Kidney (tissue), 14 donors: Measurements from ENCODE around the gene GDF15. TPM values are rescaled to one million over a fixed set of nuclear protein-coding genes. Genes with fewer than 3 reads are reported as not detected.
A peak's percentile ranks its signal among the peaks of the same experiment; 100 is the strongest.

Source experiments
- DNase-seq, 5 donors: peaks; one replicate each; pipeline ENCODE4 v3.0.0-alpha.2; 2013 to 2020
- FAIRE-seq: peaks from 2 replicates; lab custom pipeline; 2012; peaks lifted over from hg19 to GRCh38; lab: Jason Lieb, UNC
- H3K27ac ChIP-seq, 2 donors: one replicate each; pipeline ENCODE4 v1.7.0; 2013; ENCODE audit warnings: low read depth in 2 of 2, low read length in 2 of 2, inconsistent platforms in 1 of 2
- H3K27me3 ChIP-seq: one replicate; pipeline ENCODE4 v1.7.1; 2013; ENCODE audit warnings: low read length, inconsistent platforms; ENCODE audit not compliant: control insufficient read depth, insufficient read depth
- H3K36me3 ChIP-seq, 3 donors: one replicate each; pipeline versions ENCODE4 v1.7.0 to v1.7.1; 2013; ENCODE audit warnings: low read length in 3 of 3, control low read depth in 1 of 3, inconsistent platforms in 1 of 3; ENCODE audit not compliant: insufficient read depth in 3 of 3, control insufficient read depth in 2 of 3
- H3K4me1 ChIP-seq, 3 donors: one replicate each; pipeline versions ENCODE4 v1.7.0 to v1.7.1; 2013; ENCODE audit warnings: low read length in 3 of 3, inconsistent platforms in 1 of 3, low read depth in 1 of 3; ENCODE audit not compliant: control insufficient read depth in 2 of 3, insufficient read depth in 2 of 3
- H3K4me3 ChIP-seq, 3 donors: one replicate each; pipeline versions ENCODE4 v1.7.0 to v1.8.1; 2013; ENCODE audit warnings: low read length in 3 of 3, control low read depth in 1 of 3, inconsistent platforms in 1 of 3
- H3K9ac ChIP-seq, 3 donors: one replicate each; pipeline versions ENCODE4 v1.7.0 to v1.7.1; 2013; ENCODE audit warnings: low read length in 3 of 3, control low read depth in 1 of 3, inconsistent platforms in 1 of 3
- H3K9me3 ChIP-seq, 3 donors: one replicate each; pipeline versions ENCODE4 v1.7.0 to v1.7.1; 2013; ENCODE audit warnings: low read length in 3 of 3, control low read depth in 1 of 3, inconsistent platforms in 1 of 3; ENCODE audit not compliant: control insufficient read depth in 2 of 3, insufficient read depth in 1 of 3
- CTCF ChIP-seq: IDR thresholded peaks from 3 replicates; pipeline ENCODE4 v1.5.1; 2012; ENCODE audit warnings: mild to moderate bottlenecking, moderate library complexity, borderline replicate concordance; ENCODE audit not compliant: insufficient read depth; ENCODE audit errors: extremely low read depth
- intact Hi-C: fragments of 100-400 bp; cut with DNase I; formaldehyde crosslinking; loops from one replicate; pipeline ENCODE4 v1.11.1; 2022
- polyA plus RNA-seq: library from polyadenylated mRNA; stranded (reverse); fragments of 350-450 nt; fragmentation: Illumina TruSeq; extraction: RNeasy Lipid Tissue Mini Kit (QIAGEN cat#74804); gene quantifications from one replicate; pipeline ENCODE4 v1.2.3, GENCODE V29; 2014; ENCODE audit warnings: low read depth, low replicate concordance; ENCODE audit not compliant: insufficient read depth
- total RNA-seq: library from RNA; stranded (reverse); fragmentation: NEBNext Ultra II Directional; extraction: Animal tissue kit (Norgen Biotek cat#: 25700); gene quantifications from one replicate; pipeline ENCODE4 v1.2.1, GENCODE V29; 2021
- donor health status: control.
- donor health status: control.
- donor health status: control.
- donor health status: control.
- donor health status: control.
- donor health status: DM: yes; HTN: yes; CAD: no.
- donor health status: Normal renal cell carcinoma (clear cell type).

The GDF15 gene
- total and polyA plus RNA-seq, 2 donors from 2014 or later = 51.2 to 154 TPM

GRCh38 chr19:18408053-18408476 is 22.1 kb downstream of the GDF15 start:
- Histone ChIP-seq H3K4me3 (no peak overlapping the region), H3K27me3 (no peaks in the 10 kb centered on the region), H3K27ac (peak overlapping the region; percentile 45 to 85), H3K9me3 (no peaks in the 10 kb centered on the region), H3K36me3 (no peaks in the 10 kb centered on the region), H3K4me1 (peaks cover 0 to 3% (median 0%) of the 10 kb centered on the region in 3 donors), H3K9ac (peak overlapping the region in 1 of 3 donors; percentile 32)
- FAIRE-seq (no peak), DNase-seq (peak in 4 of 5 donors; percentile 60 to 85 (median 64))
- intact Hi-C loops = loop anchor here (10.0 kb wide), 2 partner anchors 63 to 133 kb away; partner anchors contain the start of genes IQCN and PGPEP1
- no peak for TF ChIP-seq CTCF

DNA sequence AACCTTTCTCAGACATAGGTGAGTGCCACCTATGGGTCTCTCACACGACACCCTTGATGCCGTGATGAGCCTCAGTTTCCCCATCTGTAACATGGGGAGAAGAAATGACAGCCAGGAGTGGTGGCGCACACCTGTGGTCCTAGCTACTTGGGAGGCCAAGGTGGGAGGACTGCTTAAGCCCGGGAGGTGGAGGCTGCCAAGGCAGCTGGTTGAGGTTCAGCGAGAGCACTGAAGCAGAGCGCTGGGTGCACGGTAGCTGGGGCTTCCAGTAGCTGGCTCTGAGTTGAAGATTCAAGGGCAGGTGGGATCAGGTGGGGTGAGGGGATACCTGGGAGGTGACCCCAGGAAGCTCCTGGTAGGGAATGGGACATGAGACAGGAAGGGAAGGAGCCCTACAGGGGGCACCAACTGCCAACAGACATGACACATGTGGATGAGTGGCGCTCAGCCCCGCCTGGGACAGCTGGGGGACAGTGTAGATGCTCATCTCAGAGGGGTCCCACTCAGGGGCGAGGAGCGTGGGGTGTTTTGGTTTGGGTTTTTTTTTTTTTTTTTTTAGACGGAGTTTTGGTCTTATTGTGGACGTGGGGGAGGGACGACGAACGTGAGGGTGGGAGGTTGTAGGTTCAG is 26.8 kb downstream of the GDF15 start:
- Histone ChIP-seq H3K27me3 (no peaks in the 10 kb centered on the region), H3K36me3 (no peaks in the 10 kb centered on the region), H3K9ac (no peak overlapping the region), H3K4me3 (no peak overlapping the region), H3K27ac (no peak overlapping the region), H3K4me1 (peaks cover 0 to 23% (median 3%) of the 10 kb centered on the region in 3 donors), H3K9me3 (no peaks in the 10 kb centered on the region)
- peak in 2 of 5 donors; percentile 60 to 74 for DNase-seq
- FAIRE-seq = no peak
- TF ChIP-seq CTCF = no peak
- intact Hi-C loops = no loop called here

DNA sequence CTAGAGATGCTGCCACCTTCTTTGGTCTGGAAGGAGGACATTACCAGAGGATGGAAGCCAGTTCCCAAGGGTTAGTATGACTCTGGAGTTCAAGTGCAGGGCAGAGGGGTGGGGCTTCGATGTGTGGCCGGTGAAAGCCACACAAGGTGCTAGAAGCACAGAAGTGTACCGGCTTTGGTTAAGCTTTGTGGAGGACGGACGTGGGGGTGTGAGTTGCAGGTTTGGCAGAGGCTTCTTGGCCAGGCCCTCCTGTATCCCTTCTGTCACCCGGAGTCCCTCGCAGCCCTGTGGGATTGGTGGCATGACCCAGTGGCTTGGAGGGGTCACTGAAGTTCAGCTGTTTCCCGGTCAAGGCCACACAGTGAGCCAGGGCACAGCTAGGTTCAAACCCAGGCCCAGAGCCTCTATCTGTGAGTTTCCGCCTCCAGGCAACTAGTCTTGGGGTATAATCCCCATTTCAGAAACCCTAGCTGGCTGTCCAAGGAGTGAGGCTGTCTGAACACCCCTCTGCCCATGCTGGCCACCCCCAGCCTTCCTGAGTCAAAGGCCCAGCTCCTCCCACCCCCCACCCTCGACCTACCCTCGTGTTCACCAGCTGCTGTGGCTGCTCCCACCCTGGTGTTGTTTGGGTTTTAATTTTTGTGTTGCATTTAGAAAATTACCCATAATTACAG is 28.7 kb downstream of the GDF15 start:
- H3K36me3 ChIP-seq = no peaks in the 10 kb centered on the region
- DNase-seq (peak in 4 of 5 donors; percentile 60 to 83 (median 78)), FAIRE-seq (no peak)
- no peak for TF ChIP-seq CTCF
- H3K9me3 ChIP-seq = no peaks in the 10 kb centered on the region
- peak overlapping the region in 1 of 3 donors; percentile 3 for H3K9ac ChIP-seq
- intact Hi-C loops = no loop called here
- H3K27me3 ChIP-seq = no peaks in the 10 kb centered on the region
- H3K4me3 ChIP-seq = peak overlapping the region in 2 of 3 donors; percentile 20 to 25
- H3K4me1 ChIP-seq = peaks cover 3 to 33% (median 11%) of the 10 kb centered on the region in 3 donors
- peak overlapping the region; percentile 82 to 95 for H3K27ac ChIP-seq
